GM10248 (cell line): Measurements from ENCODE around the gene EMCN.

Experiments used
- CTCF ChIA-PET: fragments of 300-600 bp; sonication (Branson Sonifier 250); formaldehyde crosslinking; extraction: SDS; loops from one replicate; lab custom pipeline; 2021; ENCODE audit warnings: antibody characterized with exemption; lab: Yijun Ruan, JAX
- POLR2A ChIA-PET: fragments of 350-650 bp; sonication (Branson Sonifier 250); formaldehyde crosslinking; extraction: SDS; loops from one replicate; lab custom pipeline; 2020; ENCODE audit warnings: antibody characterized with exemption; lab: Yijun Ruan, JAX
- DNase-seq: peaks from one replicate; pipeline ENCODE4 v3.0.0; 2012; ENCODE audit errors: extremely low spot score
- TF ChIP-seq, protein P1 (sequence below): IDR thresholded peaks from 2 replicates; pipeline ENCODE4 v1.5.1; 2012; ENCODE audit warnings: mild to moderate bottlenecking, low read depth; ENCODE audit errors: extremely low read depth, missing control alignments, control extremely low read depth

Gene EMCN, protein sequence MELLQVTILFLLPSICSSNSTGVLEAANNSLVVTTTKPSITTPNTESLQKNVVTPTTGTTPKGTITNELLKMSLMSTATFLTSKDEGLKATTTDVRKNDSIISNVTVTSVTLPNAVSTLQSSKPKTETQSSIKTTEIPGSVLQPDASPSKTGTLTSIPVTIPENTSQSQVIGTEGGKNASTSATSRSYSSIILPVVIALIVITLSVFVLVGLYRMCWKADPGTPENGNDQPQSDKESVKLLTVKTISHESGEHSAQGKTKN

DNA sequence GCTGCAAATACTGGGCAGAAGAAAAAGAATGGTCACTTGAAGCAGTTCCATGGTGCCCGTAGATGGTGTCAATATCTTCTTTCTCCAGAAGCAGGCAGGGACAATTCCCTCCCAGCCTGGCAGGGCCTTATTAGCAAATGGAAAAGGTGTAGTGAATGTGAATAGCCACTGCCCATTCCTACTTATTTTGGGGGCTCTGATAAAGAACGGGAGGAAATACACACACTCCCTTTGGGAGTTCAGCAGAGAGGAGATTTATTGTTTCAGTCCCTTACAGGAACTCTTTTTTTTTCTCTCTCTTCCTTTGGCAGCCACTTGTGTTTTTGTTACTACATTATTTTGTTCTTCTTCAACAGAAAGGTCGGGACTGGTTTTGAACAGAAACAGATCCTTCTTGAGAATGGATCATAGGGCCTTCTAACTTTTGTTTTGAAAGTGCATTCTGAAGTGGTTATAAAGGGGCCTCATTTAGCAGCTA lies at the start of gene EMCN:
Gene EMCN (minus strand): TSS at position 159 of the 478 bp plus-strand sequence. CDS start 108 bp downstream, at position 51.
- TF ChIP-seq, protein P1, sequence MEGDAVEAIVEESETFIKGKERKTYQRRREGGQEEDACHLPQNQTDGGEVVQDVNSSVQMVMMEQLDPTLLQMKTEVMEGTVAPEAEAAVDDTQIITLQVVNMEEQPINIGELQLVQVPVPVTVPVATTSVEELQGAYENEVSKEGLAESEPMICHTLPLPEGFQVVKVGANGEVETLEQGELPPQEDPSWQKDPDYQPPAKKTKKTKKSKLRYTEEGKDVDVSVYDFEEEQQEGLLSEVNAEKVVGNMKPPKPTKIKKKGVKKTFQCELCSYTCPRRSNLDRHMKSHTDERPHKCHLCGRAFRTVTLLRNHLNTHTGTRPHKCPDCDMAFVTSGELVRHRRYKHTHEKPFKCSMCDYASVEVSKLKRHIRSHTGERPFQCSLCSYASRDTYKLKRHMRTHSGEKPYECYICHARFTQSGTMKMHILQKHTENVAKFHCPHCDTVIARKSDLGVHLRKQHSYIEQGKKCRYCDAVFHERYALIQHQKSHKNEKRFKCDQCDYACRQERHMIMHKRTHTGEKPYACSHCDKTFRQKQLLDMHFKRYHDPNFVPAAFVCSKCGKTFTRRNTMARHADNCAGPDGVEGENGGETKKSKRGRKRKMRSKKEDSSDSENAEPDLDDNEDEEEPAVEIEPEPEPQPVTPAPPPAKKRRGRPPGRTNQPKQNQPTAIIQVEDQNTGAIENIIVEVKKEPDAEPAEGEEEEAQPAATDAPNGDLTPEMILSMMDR: no peak
- CTCF ChIA-PET: no interaction called here
- DNase-seq: no peak

DNA sequence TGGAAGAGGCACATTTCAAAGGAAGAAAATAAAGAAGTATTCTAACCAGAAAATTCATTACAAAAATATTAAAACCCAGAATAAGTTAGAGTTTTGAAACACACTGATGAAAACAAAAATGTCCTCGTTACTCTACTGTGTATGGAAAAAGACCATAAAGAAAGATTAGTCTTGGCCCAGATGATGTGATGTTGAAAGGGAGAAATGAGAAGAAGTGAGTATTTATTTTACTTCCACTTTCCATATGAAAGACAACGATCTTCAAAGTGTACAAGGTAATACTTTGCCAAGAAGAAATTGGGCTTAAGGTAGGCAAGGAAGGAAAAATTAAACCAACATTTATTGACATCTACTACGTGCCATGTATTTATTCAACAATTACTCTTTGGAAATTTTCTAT lies 48.6 kb upstream of the EMCN start:
- ChIA-PET CTCF (interaction anchor here (1.4 kb wide), 1 partner anchor 10 kb away, joined by 3 read pairs; no protein-coding TSS in a partner anchor), POLR2A (no interaction called here)
- no peak for DNase-seq
- TF ChIP-seq, protein P1: no peak

More for the DNA sequence above, at the start of gene EMCN:
- POLR2A ChIA-PET: no interaction called here

DNA sequence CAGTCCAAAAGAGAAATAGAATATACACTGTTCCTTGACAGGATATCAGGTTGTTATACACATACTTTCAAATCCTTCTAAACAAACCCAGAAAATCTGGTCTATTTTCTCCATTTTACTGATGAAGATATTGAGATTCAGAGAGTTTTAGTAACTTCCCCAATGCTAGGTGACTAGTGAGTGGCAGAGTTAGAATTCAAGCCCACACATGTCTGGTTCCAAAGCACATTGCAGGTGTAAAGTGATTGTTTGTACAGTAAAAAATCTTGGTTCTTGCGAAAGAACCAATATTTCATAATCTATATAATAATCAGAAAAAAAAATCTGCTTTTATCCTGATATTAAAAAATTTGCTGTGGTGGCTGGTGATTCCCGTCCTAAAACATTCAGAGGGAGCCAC lies 39.5 kb upstream of the EMCN start:
- TF ChIP-seq, protein P1: no peak
- DNase-seq: no peak
- ChIA-PET CTCF (interaction anchor here (0.9 kb wide), 1 partner anchor 10 kb away, joined by 3 read pairs; no protein-coding TSS in a partner anchor), POLR2A (no interaction called here)

DNA sequence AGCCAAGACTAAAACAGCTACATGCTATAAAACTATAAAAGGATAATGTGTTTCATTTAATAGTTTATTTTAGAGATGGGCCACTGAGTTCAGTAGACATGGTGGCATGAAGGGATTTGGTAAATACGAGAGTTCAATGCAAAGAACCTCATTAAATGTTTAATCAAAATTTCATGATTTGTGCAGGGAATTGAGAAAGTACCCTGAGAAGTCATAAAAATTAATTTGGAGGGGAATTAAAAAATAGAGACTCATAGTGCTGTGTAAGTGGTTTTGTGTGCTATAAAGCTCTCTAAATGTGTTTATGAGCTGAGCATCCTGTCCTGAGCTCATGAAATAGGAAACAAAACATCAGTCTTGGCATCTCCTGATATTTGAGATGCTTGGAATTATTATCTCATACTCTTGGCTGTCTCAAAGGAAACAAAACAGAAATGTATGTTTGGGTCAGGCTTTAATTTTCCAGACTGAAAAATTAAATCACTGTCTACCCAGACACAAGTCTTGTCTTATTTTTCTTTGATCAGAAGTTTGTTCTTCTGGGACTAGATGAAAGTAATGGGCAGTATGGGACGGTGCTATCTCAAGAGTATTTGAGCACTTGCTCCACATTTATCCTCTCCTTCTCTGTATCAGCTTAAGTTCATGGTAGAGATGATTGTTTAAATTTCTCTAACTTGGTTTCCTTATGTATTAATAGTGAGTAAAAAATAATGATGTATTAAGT lies 38.0 kb upstream of the EMCN start:
- CTCF ChIA-PET: interaction anchor here (1.0 kb wide), 1 partner anchor 9 kb away, joined by 3 read pairs; no protein-coding TSS in a partner anchor
- DNase-seq: no peak
- TF ChIP-seq, protein P1: no peak
- POLR2A ChIA-PET: no interaction called here

DNA sequence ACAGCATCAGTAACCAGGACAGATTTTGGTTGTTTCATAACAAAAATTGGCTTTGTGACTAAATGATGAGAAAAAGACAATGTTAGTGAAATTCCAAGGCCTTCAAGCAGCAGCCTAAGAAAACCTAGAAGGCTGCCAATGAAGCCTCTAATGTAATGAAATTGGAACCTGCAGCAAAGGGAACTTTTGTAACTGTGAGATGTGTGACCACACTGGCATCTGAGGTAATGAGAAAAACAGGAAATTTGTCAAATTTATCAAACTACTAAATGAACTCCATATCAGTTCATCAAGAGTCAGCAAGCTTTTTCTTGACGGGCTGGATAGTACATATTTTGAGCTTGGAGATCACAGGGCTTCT lies 30.4 kb upstream of the EMCN start:
- CTCF ChIA-PET: interaction anchor here (1.1 to 2.4 kb wide), 3 partner anchors 10 to 17 kb away, joined by 3 to 6 read pairs (median 6); no protein-coding TSS in a partner anchor
- POLR2A ChIA-PET: no interaction called here
- no peak for DNase-seq
- TF ChIP-seq, protein P1: no peak

DNA sequence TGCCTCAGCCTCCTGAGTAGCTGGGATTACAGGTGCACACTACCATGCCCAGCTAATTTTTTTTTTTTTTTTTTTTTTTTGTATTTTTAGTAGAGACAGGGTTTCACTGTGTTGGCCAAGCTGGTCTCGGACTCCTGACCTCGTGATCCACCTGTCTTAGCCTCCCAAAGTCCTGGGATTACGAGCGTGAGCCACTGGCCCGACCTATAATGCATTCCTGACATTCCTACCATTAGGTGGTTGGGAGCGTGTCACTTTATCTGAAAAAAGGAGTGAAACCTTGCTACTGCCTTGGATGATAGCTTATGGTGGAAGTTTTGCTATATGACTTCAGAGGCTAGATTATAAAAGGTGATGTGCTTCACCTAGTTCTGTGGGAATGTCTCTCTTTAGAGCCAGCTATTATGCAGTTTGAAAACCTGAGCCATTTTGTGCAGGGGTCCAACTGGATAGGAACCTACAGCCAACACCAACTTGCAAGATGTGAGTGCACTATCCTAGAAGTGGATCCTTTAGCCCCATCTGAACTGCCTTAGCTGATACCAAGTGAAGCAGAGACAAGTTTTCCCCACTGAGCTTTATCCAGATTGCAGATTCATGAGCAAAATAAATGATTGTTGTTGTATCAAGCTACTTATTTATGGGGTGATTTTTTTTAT lies 29.8 kb upstream of the EMCN start:
- DNase-seq: no peak
- TF ChIP-seq, protein P1: no peak
- ChIA-PET POLR2A (no interaction called here), CTCF (interaction anchor here (2.4 kb wide), 1 partner anchor 11 kb away, joined by 6 read pairs; no protein-coding TSS in a partner anchor)
